Measurements from ENCODE around the gene INO80B.

The INO80B gene

GRCh38 chr2:74428675-74429074 is 26.2 kb upstream of the INO80B start:
- Histone ChIP-seq H3K36me3 (peaks cover 48% of the 10 kb centered on the region), H3K4me3 (ENCODE audit: low read depth, low read length) (no peak overlapping the region), H3K27ac (no peak overlapping the region), H3K9me3 (ENCODE audit: severe bottlenecking) (no peaks in the 10 kb centered on the region), H3K27me3 (ENCODE audit: insufficient read depth, low read depth, severe bottlenecking) (no peaks in the 10 kb centered on the region)
- DNase-seq = no peak
- TF ChIP-seq CTCF (IDR thresholded peaks at IDR 0.05; ENCODE audit: low read depth, low read length) = no peak

GRCh38 chr2:74429487-74430451 is 25.1 kb upstream of the INO80B start:
- DNase-seq = no peak
- peaks cover 46% of the 10 kb centered on the region for H3K36me3 ChIP-seq
- no peaks in the 10 kb centered on the region for H3K27me3 ChIP-seq (ENCODE audit: insufficient read depth, low read depth, severe bottlenecking)
- no peaks in the 10 kb centered on the region for H3K9me3 ChIP-seq (ENCODE audit: severe bottlenecking)
- TF ChIP-seq CTCF (IDR thresholded peaks at IDR 0.05; ENCODE audit: low read depth, low read length) = no peak
- no peak overlapping the region for H3K4me3 ChIP-seq (ENCODE audit: low read depth, low read length)
- no peak overlapping the region for H3K27ac ChIP-seq

GRCh38 chr2:74430502-74430901 is 24.4 kb upstream of the INO80B start:
- Histone ChIP-seq H3K36me3 (peaks cover 39% of the 10 kb centered on the region), H3K4me3 (ENCODE audit: low read depth, low read length) (no peak overlapping the region), H3K9me3 (ENCODE audit: severe bottlenecking) (no peaks in the 10 kb centered on the region), H3K27ac (no peak overlapping the region), H3K27me3 (ENCODE audit: insufficient read depth, low read depth, severe bottlenecking) (no peaks in the 10 kb centered on the region)
- TF ChIP-seq CTCF (IDR thresholded peaks at IDR 0.05; ENCODE audit: low read depth, low read length) = no peak
- DNase-seq = no peak

DNA sequence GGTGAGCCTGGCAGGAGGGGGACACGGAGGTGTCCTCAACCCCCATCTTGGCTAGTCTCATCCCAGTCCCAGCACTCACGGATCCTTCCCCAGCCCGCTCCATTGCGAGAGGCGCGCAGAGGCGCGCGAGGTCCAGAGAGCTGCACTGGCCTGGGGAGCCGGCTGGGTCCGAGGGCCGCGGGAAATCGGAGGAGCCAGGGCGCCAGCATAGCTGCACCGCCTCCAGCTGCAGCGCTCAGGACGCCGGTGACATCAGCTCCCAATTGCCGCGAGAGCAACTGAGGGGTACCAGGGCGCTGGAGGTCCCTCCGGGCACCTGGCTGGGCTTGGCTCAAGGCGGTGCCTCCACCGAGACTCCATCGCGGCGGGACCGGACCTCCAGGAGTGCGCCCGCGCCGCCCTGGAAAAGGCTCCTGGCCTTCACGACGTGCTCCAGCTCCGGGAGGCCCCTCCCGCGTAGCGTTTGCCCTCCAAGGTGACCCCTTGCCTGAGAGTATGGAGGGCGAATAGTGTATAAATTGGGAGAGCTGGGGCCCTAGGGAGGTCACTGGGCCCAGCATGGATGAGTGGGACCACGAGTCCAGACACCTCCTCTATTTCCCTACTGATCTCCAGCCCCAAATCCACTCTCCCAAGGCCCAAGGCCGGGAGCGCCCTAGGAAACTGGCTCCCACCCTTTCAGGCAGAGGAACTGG is 18.6 kb upstream of the INO80B start:
- H3K4me3 ChIP-seq (ENCODE audit: low read depth, low read length) = no peak overlapping the region
- H3K9me3 ChIP-seq (ENCODE audit: severe bottlenecking) = no peaks in the 10 kb centered on the region
- no peak for DNase-seq
- H3K36me3 ChIP-seq = no peaks in the 10 kb centered on the region; the same call in none of the 2 replicates
- no peak overlapping the region for H3K27ac ChIP-seq
- H3K27me3 ChIP-seq (ENCODE audit: insufficient read depth, low read depth, severe bottlenecking) = no peaks in the 10 kb centered on the region
- TF ChIP-seq CTCF (IDR thresholded peaks at IDR 0.05; ENCODE audit: low read depth, low read length) = no peak

GRCh38 chr2:74436848-74437695 is 17.8 kb upstream of the INO80B start:
- Histone ChIP-seq H3K27ac (no peak overlapping the region), H3K27me3 (ENCODE audit: insufficient read depth, low read depth, severe bottlenecking) (no peaks in the 10 kb centered on the region), H3K4me3 (ENCODE audit: low read depth, low read length) (no peak overlapping the region), H3K9me3 (ENCODE audit: severe bottlenecking) (no peaks in the 10 kb centered on the region), H3K36me3 (no peaks in the 10 kb centered on the region; the same call in none of the 2 replicates)
- DNase-seq = no peak
- TF ChIP-seq CTCF (IDR thresholded peaks at IDR 0.05; ENCODE audit: low read depth, low read length) = no peak
